ENCODE data around the gene GRK1.
"Not testable (repeated sequence)": the region's sequence is repeated elsewhere in the genome, so short reads cannot be mapped to it uniquely, and the experiment has no call there.

GRK1 gene

DNA sequence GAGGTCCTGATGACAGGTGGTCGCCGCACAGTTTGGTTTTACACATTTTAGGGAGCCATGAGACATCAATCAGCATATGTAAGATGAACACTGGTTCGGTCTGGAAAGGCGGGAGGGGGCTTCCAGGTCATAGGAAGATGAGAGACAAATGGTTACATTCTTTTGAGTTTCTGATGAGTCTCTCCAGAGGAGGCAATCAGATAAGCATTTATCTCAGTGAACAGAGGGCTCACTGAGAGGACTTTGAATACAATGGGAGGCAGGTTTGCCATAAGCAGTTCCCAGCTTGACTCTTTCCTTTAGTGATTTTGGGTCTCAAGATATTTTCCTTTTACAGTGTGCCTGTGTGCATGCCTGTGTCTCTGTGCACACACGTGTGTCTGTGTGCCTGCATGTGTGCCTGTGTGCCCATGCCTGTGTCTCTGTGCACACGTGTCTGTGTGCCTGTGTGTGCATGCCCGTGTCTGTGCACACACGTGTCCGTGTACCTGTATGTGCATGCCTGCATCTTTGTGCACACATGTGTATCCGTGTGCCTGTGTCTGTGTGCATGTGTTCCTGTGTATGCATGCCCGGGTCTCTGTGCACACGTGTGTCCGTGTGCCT is 56.5 kb downstream of the GRK1 start:
- TF ChIP-seq CTCF (IDR thresholded peaks at IDR 0.05; ENCODE audit: low read depth, low read length): no peak
- no peak for DNase-seq
- H3K4me1 ChIP-seq: no peaks in the 10 kb centered on the region
- H3K36me3 ChIP-seq: no peaks in the 10 kb centered on the region
- H3K9me3 ChIP-seq: no peaks in the 10 kb centered on the region; the same call in 1 of the 2 replicates
- peaks cover under 1% of the 10 kb centered on the region for H3K27me3 ChIP-seq
- no peak overlapping the region for H3K4me3 ChIP-seq (ENCODE audit: low read depth, low read length)

DNA sequence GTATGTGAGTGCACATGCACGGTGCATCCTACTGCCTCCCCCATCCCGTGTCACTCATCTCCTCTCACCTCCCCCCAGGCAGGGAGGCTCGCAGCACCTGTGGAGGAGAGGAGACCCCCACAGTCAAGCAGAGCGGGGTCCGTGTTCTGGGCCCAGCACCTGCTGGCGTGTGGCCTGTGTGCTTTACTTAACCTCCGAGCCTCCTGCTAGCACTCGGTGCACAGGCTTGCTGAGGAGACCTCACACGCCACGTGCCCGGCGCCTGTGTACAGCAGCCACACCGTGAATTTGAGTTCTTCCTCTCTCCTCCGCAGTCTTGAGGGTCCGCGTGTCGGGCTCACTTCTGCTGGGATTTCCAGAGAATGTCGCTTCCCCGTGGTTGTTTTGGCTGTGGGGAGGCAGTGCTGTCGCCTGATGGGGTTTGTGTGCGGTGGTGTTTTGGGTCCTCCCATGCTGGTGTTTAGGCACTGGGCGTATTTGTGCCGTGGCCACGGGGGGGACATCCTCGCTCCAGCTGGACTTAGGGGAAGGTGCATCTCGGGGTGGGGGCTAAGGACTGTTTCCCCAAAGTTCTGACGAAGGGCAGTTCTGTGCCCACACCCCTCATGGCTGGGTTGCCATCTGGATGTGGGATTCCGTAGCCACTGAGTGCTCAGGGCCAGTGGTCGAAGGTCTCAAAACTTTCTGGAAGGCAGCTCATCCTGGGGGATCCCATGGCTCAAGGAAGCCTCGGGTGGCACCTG is 57.2 kb downstream of the GRK1 start:
- Histone ChIP-seq H3K27me3 (peaks cover 7% of the 10 kb centered on the region), H3K9me3 (no peaks in the 10 kb centered on the region; the same call in 1 of the 2 replicates), H3K4me3 (ENCODE audit: low read depth, low read length) (no peak overlapping the region), H3K4me1 (no peaks in the 10 kb centered on the region), H3K36me3 (no peaks in the 10 kb centered on the region)
- no peak for TF ChIP-seq CTCF (IDR thresholded peaks at IDR 0.05; ENCODE audit: low read depth, low read length)
- DNase-seq: peak; percentile 4

GRCh38 chr13:113724780-113725315 is 57.8 kb downstream of the GRK1 start:
- peak; percentile 80 for TF ChIP-seq CTCF (IDR thresholded peaks at IDR 0.05; ENCODE audit: low read depth, low read length)
- H3K4me3 ChIP-seq (ENCODE audit: low read depth, low read length): peak overlapping the region; percentile 46

DNA sequence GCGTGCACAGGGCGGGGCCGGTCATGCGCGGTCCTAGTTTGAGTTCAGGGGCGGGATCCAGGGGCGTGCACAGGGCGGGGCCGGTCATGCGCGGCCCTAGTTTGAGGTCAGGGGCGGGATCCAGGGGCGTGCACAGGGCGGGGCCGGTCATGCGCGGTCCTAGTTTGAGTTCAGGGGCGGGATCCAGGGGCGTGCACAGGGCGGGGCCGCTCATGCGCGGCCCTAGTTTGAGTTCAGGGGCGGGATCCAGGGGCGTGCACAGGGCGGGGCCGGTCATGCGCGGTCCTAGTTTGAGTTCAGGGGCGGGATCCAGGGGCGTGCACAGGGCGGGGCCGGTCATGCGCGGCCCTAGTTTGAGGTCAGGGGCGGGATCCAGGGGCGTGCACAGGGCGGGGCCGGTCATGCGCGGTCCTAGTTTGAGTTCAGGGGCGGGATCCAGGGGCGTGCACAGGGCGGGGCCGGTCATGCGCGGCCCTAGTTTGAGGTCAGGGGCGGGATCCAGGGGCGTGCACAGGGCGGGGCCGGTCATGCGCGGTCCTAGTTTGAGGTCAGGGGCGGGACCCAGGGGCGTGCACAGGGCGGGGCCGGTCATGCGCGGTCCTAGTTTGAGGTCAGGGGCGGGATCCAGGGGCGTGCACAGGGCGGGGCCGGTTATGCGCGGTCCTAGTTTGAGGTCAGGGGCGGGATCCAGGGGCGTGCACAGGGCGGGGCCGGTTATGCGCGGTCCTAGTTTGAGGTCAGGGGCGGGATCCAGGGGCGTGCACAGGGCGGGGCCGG is 58.5 kb downstream of the GRK1 start:
- peak; percentile 50 for DNase-seq
- H3K4me3 ChIP-seq (ENCODE audit: low read depth, low read length): not testable (repeated sequence)

More at GRCh38 chr13:113724780-113725315, 57.8 kb downstream of the GRK1 start:
- H3K27me3 ChIP-seq: peaks cover 14% of the 10 kb centered on the region
- H3K9me3 ChIP-seq: no peaks in the 10 kb centered on the region; the same call in 1 of the 2 replicates
- peak; percentile 73 for DNase-seq
- no peaks in the 10 kb centered on the region for H3K4me1 ChIP-seq
- H3K36me3 ChIP-seq: no peaks in the 10 kb centered on the region

GRCh38 chr13:113726106-113726821 is 59.2 kb downstream of the GRK1 start:
- H3K36me3 ChIP-seq; H3K4me3 ChIP-seq (ENCODE audit: low read depth, low read length); H3K4me1 ChIP-seq; H3K9me3 ChIP-seq: not testable (repeated sequence)
- peak; percentile 7 for DNase-seq
- peaks cover 23% of the 10 kb centered on the region for H3K27me3 ChIP-seq

More for the DNA sequence above, 58.5 kb downstream of the GRK1 start:
- not testable (repeated sequence) for H3K9me3 ChIP-seq, H3K36me3 ChIP-seq, H3K4me1 ChIP-seq
- H3K27me3 ChIP-seq: peaks cover 17% of the 10 kb centered on the region

DNA sequence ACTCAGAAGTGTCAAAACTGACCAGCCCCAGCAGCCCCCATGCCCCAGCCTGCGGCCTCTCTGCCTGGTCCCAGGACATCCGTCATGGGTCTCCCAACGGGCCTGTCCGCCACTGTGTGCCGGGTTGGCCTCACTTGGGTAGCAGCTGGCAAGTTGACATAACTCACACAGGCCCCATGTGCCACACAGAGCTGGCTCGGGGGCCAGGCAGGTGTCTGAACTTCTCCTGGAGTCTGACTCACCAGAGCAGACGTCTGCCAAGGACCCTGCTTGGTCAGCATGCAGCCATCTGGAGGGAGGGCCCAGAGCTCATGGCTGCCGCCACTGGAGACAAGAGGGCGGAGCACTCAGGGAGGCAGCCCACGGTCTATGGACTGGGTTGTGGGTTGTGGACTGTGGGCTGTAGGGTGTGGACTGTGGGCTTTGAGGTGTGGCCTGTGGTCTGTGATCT is 60.0 kb downstream of the GRK1 start:
- DNase-seq: peak; percentile 16
- no peaks in the 10 kb centered on the region for H3K4me1 ChIP-seq
- H3K9me3 ChIP-seq: no peaks in the 10 kb centered on the region; the same call in 1 of the 2 replicates
- no peak overlapping the region for H3K4me3 ChIP-seq (ENCODE audit: low read depth, low read length)
- H3K36me3 ChIP-seq: no peaks in the 10 kb centered on the region
- H3K27me3 ChIP-seq: peaks cover 28% of the 10 kb centered on the region
- TF ChIP-seq CTCF (IDR thresholded peaks at IDR 0.05; ENCODE audit: low read depth, low read length): no peak
